HepG2 (cell line): Measurements from ENCODE around the gene SMCO4. TPM values are rescaled to one million over a fixed set of nuclear protein-coding genes. Genes with fewer than 3 reads are reported as not detected.

Experiments used
- ATAC-seq: fragments of 200-7000 bp; cut with Tn5 transposase; 3 replicates; pipeline ENCODE4 v1.9.1; 2020; ENCODE audit warnings: mild to moderate bottlenecking, moderate library complexity
- BruUV-seq: library from RNA; stranded (reverse); fragments of 400-500 nt; replicated peaks from 2 replicates; lab custom pipeline; 2021; lab: Mats Ljungman, UMichigan
- CTCF ChIA-PET: fragments of 300-600 bp; formaldehyde crosslinking; extraction: SDS; loops from one replicate; lab custom pipeline; 2021; ENCODE audit warnings: low total read pairs, inconsistent platforms, low intra/inter-chr PET ratio; lab: Yijun Ruan, JAX
- POLR2A ChIA-PET: fragments of 350-600 bp; sonication (Branson Sonifier 250); formaldehyde crosslinking; loops from one replicate; lab custom pipeline; 2020; ENCODE audit warnings: antibody characterized with exemption, inconsistent platforms; lab: Yijun Ruan, JAX
- DNase-seq: peaks from one replicate; pipeline ENCODE4 v3.0.0-alpha.2; 2015; ENCODE audit warnings: low spot score
- FAIRE-seq: peaks from 3 replicates; lab custom pipeline; 2011; peaks lifted over from hg19 to GRCh38; lab: Jason Lieb, UNC
- H2AFZ ChIP-seq: one replicate; pipeline ENCODE4 v1.6.1; 2011; ENCODE audit warnings: low read length, inconsistent platforms
- H3K27ac ChIP-seq: fragments of 300-600 bp; 3 replicates; pipeline ENCODE4 v1.8.0; 2011; ENCODE audit warnings: mixed run types, mild to moderate bottlenecking, mixed read lengths, low read length, inconsistent platforms; ENCODE audit not compliant: insufficient read depth; ENCODE audit errors: extremely low read length
- H3K27me3 ChIP-seq, 2 experiments: fragments of 200-600 bp in 1 of 2; 2 replicates in 1 of 2; 3 replicates in 1 of 2; pipeline versions ENCODE4 v1.6.0 to v1.8.0; 2011; ENCODE audit warnings: low read length in 2 of 2, mild to moderate bottlenecking in 2 of 2, moderate library complexity in 2 of 2, inconsistent platforms in 1 of 2; ENCODE audit not compliant: insufficient read depth in 2 of 2, control insufficient read depth in 1 of 2
- H3K36me3 ChIP-seq, 2 experiments: fragments of 200-600 bp in 1 of 2; replicated peaks in 1 of 2; 2 replicates in 1 of 2; 3 replicates in 1 of 2; pipeline versions ENCODE4 v1.5.1 to v1.8.0; 2011; ENCODE audit warnings: low read length in 2 of 2, inconsistent platforms in 1 of 2; ENCODE audit not compliant: insufficient read depth in 2 of 2, control insufficient read depth in 1 of 2
- H3K4me1 ChIP-seq: 2 replicates; pipeline ENCODE4 v1.5.1; 2012; ENCODE audit warnings: low read length, inconsistent platforms; ENCODE audit not compliant: insufficient read depth
- H3K4me2 ChIP-seq: 2 replicates; pipeline ENCODE4 v1.6.0; 2011; ENCODE audit warnings: low read depth, low read length, inconsistent platforms
- H3K4me3 ChIP-seq, 3 experiments: fragments of 200-600 bp in 1 of 3; sonication (generic), shearing (Covaris generic) in 1 of 3; replicated peaks in 1 of 3; 2 replicates each; pipeline ENCODE4 v1.5.1; 2011 to 2016; ENCODE audit warnings: low read length in 3 of 3, inconsistent platforms in 2 of 3, low read depth in 2 of 3, mild to moderate bottlenecking in 2 of 3, control low read depth in 1 of 3, mixed read lengths in 1 of 3; ENCODE audit not compliant: insufficient read depth in 1 of 3
- H3K79me2 ChIP-seq: one replicate; pipeline ENCODE4 v1.6.1; 2011; ENCODE audit warnings: low read length, inconsistent platforms; ENCODE audit not compliant: insufficient read depth
- H3K9ac ChIP-seq: 2 replicates; pipeline ENCODE4 v1.6.0; 2011; ENCODE audit warnings: mild to moderate bottlenecking, low read depth, low read length, inconsistent platforms; ENCODE audit not compliant: insufficient read depth
- H3K9me3 ChIP-seq: 2 replicates; pipeline ENCODE4 v1.5.1; 2012; ENCODE audit warnings: mild to moderate bottlenecking, low read length
- H4K20me1 ChIP-seq: 2 replicates; pipeline ENCODE4 v1.6.0; 2011; ENCODE audit warnings: inconsistent platforms, mild to moderate bottlenecking, low read length, moderate library complexity; ENCODE audit not compliant: insufficient read depth
- AKAP8 ChIP-seq: sonication (generic); formaldehyde crosslinking; IDR thresholded peaks from 2 replicates; pipeline ENCODE4 v1.5.1; 2020; ENCODE audit warnings: mild to moderate bottlenecking, missing genetic modification reagents
- DR1 ChIP-seq: sonication (generic); formaldehyde crosslinking; IDR thresholded peaks from 2 replicates; pipeline ENCODE4 v1.8.0; 2021; ENCODE audit warnings: mild to moderate bottlenecking, missing genetic modification reagents, inconsistent platforms
- NBN ChIP-seq: fragments of 450-650 bp; conservative IDR thresholded peaks from 2 replicates; pipeline ENCODE4 v1.6.1; 2017
- ZNF230 ChIP-seq: sonication (generic); formaldehyde crosslinking; IDR thresholded peaks from 2 replicates; pipeline ENCODE4 v1.4.0; 2020; ENCODE audit warnings: mild to moderate bottlenecking, missing genetic modification reagents
- ZSCAN29 ChIP-seq: sonication (generic); formaldehyde crosslinking; conservative IDR thresholded peaks from 2 replicates; pipeline ENCODE4 v1.4.0; 2020; ENCODE audit warnings: mild to moderate bottlenecking, missing genetic modification reagents
- WGBS: methylation state at CpG from one replicate; pipeline ENCODE4 v1.1.6; 2017; ENCODE audit warnings: low lambda C conversion rate; 5-methylcytosine and 5-hydroxymethylcytosine counted together
- in situ Hi-C: cut with HindIII; loops from 2 replicates; pipeline ENCODE4 v1.10.0; 2017; ENCODE audit warnings: low pct_unique_long_range_greater_than_20kb; ENCODE audit not compliant: extremely low pct_ligation_motif_present
- intact Hi-C: fragments of 100-400 bp; cut with micrococcal nuclease; formaldehyde crosslinking; loops from one replicate; pipeline ENCODE4 v1.10.0; 2022; ENCODE audit not compliant: unreplicated experiment
- polyA plus RNA-seq, 8 experiments: library from polyadenylated mRNA; depleted of rRNA in 3 of 8; stranded (reverse) in 7 of 8; unstranded in 1 of 8; fragments of >200 nt; fragmentation: Illumina TruSeq in 4 of 8; extraction: Trizol in 4 of 8; gene quantifications; 2 replicates each; pipeline versions ENCODE4 v1.2.1 to v1.2.3, GENCODE V29; 2011 to 2016; ENCODE audit warnings: low read depth in 4 of 8, missing spikeins in 1 of 8, mixed read lengths in 1 of 8; ENCODE audit not compliant: insufficient read depth in 1 of 8
- total RNA-seq, 5 experiments: library from RNA; depleted of rRNA; stranded (reverse); fragments of >200 nt; fragmentation: Illumina TruSeq; extraction: Trizol; gene quantifications; 2 replicates each; pipeline ENCODE4 v1.2.3, GENCODE V29; 2016; ENCODE audit warnings: low read depth in 1 of 5
- TF ChIP-seq, protein P1 (sequence below): fragments of 450-650 bp; IDR thresholded peaks from 2 replicates; pipeline ENCODE4 v1.6.1; 2016
- TF ChIP-seq, protein P2 (sequence below): sonication (generic); formaldehyde crosslinking; IDR thresholded peaks from 2 replicates; pipeline ENCODE4 v1.4.0; 2020; ENCODE audit warnings: mild to moderate bottlenecking, missing genetic modification reagents

The SMCO4 gene
- total and polyA plus RNA-seq, 2 of the 13 experiments (the other 11 are each of a cell fraction or from before 2014, with no cell fraction given), result 10.6 to 28.5 TPM

DNA sequence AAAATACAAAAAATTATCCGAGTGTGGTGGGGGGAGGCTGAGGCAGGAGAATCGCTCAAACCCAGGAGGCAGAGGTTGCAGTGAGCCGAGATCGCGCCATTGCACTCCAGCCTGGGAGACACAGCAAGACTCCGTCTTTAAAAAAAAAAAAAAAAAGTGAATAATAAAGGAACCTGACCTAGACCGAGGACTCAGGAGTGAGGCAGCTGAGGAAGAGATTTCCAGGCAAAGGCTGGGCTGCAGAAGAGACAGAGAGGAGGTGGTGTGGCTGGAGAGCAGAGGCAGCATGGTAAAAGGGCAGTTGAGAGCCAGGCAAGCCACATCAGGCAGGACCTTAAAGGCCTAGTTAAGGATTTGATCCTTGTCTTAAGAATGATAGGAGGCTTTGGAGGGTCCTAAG is 28.4 kb upstream of the SMCO4 start:
- ChIA-PET POLR2A (no interaction called here), CTCF (no interaction called here)
- Histone ChIP-seq H3K9ac (no peak overlapping the region), H4K20me1 (no peaks in the 10 kb centered on the region), H3K36me3 (no peaks in the 10 kb centered on the region), H3K27ac (no peak overlapping the region), H3K79me2 (no peaks in the 10 kb centered on the region), H3K4me3 (no peak overlapping the region), H3K4me2 (no peak overlapping the region), H3K9me3 (no peaks in the 10 kb centered on the region), H3K27me3 (no peaks in the 10 kb centered on the region), H3K4me1 (peaks cover 53% of the 10 kb centered on the region), H2AFZ (no peak overlapping the region)
- in situ Hi-C loops (no loop called here), intact Hi-C loops (loop anchor here (5.0 kb wide), 1 partner anchor 41 kb away; no protein-coding TSS in a partner anchor)
- BruUV-seq, result no TSS peak
- DNase-seq (no peak), ATAC-seq (no peak), FAIRE-seq (no peak)
- TF ChIP-seq ZNF230 (CRISPR knock-in tag), result no peak
- no peak for TF ChIP-seq ZSCAN29
- TF ChIP-seq NBN, result no peak
- TF ChIP-seq, protein P1, sequence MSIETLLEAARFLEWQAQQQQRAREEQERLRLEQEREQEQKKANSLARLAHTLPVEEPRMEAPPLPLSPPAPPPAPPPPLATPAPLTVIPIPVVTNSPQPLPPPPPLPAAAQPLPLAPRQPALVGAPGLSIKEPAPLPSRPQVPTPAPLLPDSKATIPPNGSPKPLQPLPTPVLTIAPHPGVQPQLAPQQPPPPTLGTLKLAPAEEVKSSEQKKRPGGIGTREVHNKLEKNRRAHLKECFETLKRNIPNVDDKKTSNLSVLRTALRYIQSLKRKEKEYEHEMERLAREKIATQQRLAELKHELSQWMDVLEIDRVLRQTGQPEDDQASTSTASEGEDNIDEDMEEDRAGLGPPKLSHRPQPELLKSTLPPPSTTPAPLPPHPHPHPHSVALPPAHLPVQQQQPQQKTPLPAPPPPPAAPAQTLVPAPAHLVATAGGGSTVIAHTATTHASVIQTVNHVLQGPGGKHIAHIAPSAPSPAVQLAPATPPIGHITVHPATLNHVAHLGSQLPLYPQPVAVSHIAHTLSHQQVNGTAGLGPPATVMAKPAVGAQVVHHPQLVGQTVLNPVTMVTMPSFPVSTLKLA, result no peak
- TF ChIP-seq, protein P2, sequence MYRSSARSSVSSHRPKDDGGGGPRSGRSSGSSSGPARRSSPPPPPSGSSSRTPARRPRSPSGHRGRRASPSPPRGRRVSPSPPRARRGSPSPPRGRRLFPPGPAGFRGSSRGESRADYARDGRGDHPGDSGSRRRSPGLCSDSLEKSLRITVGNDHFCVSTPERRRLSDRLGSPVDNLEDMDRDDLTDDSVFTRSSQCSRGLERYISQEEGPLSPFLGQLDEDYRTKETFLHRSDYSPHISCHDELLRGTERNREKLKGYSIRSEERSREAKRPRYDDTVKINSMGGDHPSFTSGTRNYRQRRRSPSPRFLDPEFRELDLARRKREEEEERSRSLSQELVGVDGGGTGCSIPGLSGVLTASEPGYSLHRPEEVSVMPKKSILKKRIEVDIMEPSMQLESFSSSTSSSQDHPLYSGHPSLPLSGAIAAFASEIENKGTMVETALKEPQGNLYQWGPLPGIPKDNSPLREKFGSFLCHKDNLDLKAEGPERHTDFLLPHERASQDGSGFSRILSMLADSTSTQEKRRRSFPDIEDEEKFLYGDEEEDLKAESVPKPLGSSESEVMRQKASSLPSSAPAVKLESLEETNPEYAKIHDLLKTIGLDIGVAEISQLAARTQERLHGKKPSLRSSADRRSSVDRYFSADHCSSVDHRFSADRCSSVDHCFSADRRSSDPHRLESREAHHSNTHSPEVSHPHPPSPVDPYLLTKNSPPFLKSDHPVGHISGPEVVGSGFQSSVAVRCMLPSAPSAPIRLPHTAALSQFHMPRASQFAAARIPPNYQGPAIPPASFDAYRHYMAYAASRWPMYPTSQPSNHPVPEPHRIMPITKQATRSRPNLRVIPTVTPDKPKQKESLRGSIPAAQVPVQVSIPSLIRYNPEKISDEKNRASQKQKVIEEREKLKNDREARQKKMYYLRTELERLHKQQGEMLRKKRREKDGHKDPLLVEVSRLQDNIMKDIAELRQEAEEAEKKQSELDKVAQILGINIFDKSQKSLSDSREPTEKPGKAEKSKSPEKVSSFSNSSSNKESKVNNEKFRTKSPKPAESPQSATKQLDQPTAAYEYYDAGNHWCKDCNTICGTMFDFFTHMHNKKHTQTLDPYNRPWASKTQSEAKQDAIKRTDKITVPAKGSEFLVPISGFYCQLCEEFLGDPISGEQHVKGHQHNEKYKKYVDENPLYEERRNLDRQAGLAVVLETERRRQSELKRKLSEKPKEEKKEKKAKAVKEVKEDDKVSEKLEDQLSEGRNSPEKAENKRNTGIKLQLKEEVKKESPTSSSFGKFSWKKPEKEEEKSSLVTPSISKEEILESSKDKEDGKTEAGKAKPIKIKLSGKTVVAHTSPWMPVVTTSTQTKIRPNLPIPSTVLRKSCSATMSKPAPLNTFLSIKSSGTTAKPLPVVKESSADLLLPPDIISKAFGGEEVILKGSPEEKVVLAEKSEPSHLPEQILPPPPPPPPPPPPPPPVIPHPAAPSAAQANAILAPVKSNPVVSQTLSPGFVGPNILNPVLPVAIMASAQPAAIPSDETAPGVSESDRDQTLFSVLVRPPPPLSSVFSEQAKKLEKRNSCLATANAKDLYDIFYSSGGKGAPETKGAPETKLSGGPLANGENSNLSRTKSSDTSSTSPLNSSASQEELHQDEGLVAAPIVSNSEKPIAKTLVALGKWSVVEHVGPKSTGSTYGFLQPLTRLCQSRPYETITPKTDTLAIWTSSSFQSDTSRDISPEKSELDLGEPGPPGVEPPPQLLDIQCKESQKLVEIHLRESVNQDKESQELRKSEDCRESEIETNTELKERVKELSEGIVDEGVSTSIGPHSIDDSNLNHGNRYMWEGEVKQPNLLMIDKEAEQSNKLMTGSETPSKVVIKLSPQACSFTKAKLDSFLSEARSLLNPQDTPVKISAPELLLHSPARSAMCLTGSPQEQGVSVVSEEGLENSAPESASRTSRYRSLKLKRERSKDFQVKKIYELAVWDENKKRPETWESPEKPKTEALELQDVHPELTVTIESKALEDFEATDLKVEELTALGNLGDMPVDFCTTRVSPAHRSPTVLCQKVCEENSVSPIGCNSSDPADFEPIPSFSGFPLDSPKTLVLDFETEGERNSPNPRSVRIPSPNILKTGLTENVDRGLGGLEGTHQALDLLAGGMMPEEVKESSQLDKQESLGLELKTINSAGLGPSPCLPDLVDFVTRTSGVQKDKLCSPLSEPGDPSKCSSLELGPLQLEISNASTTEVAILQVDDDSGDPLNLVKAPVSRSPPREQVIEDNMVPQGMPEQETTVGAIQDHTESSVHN, result no peak
- TF ChIP-seq DR1 (CRISPR knock-in tag), result no peak
- TF ChIP-seq AKAP8, result no peak
- WGBS, result 83% methylated on average over 7 of the region's 7 CpGs
